H9 (cell line): ENCODE data around the gene SIX1. TPM values are rescaled to one million over a fixed set of nuclear protein-coding genes. Genes with fewer than 3 reads are reported as not detected.

Experiments used
- DNase-seq: peaks from one replicate; pipeline ENCODE4 v3.0.0-alpha.2; 2017
- H2AFZ ChIP-seq: one replicate; pipeline ENCODE4 v1.6.1; 2013; ENCODE audit warnings: mild to moderate bottlenecking, low read length, control low read depth, moderate library complexity
- H2AK5ac ChIP-seq: 2 replicates; pipeline ENCODE4 v1.6.1; 2013; ENCODE audit warnings: low read length, control low read depth, mixed read lengths; ENCODE audit not compliant: insufficient read length
- H2BK120ac ChIP-seq: one replicate; pipeline ENCODE4 v1.6.1; 2013; ENCODE audit warnings: low read depth, mild to moderate bottlenecking, low read length, control low read depth, inconsistent platforms; ENCODE audit not compliant: poor library complexity, severe bottlenecking
- H2BK12ac ChIP-seq: 2 replicates; pipeline ENCODE4 v1.6.1; 2013; ENCODE audit warnings: low read length, control low read depth, mixed read lengths, low read depth; ENCODE audit not compliant: insufficient read length
- H2BK15ac ChIP-seq: 2 replicates; pipeline ENCODE4 v1.6.1; 2013; ENCODE audit warnings: low read depth, low read length, control low read depth
- H2BK20ac ChIP-seq: one replicate; pipeline ENCODE4 v1.6.1; 2013; ENCODE audit warnings: low read depth, mild to moderate bottlenecking, low read length, control low read depth, inconsistent platforms; ENCODE audit not compliant: poor library complexity, severe bottlenecking
- H2BK5ac ChIP-seq: 2 replicates; pipeline ENCODE4 v1.6.1; 2013; ENCODE audit warnings: low read length, control low read depth, mixed read lengths; ENCODE audit not compliant: insufficient read length
- H3K14ac ChIP-seq: 2 replicates; pipeline ENCODE4 v1.6.1; 2013; ENCODE audit warnings: low read length, control low read depth; ENCODE audit not compliant: insufficient read depth
- H3K18ac ChIP-seq: 2 replicates; pipeline ENCODE4 v1.6.1; 2013; ENCODE audit warnings: low read depth, mild to moderate bottlenecking, mixed read lengths, low read length, control low read depth; ENCODE audit not compliant: insufficient read length
- H3K23ac ChIP-seq: 2 replicates; pipeline ENCODE4 v1.6.1; 2013; ENCODE audit warnings: low read length, control low read depth, mixed read lengths, low read depth; ENCODE audit not compliant: insufficient read length
- H3K23me2 ChIP-seq: 2 replicates; pipeline ENCODE4 v1.6.1; 2013; ENCODE audit warnings: low read depth, mild to moderate bottlenecking, mixed read lengths, low read length, control low read depth; ENCODE audit not compliant: insufficient read length, poor library complexity, severe bottlenecking
- H3K27ac ChIP-seq: 2 replicates; pipeline ENCODE4 v1.5.1; 2013; ENCODE audit warnings: low read length, control low read depth, mixed read lengths, low read depth; ENCODE audit not compliant: insufficient read length
- H3K27me3 ChIP-seq: 2 replicates; pipeline ENCODE4 v1.6.1; 2013; ENCODE audit warnings: low read length, control low read depth, inconsistent platforms; ENCODE audit not compliant: insufficient read depth
- H3K4ac ChIP-seq: 2 replicates; pipeline ENCODE4 v1.6.1; 2013; ENCODE audit warnings: low read depth, mild to moderate bottlenecking, control low read depth, inconsistent platforms, low read length, moderate library complexity
- H3K4me1 ChIP-seq: 2 replicates; pipeline ENCODE4 v1.6.1; 2013; ENCODE audit warnings: low read length, control low read depth, inconsistent platforms; ENCODE audit not compliant: insufficient read depth
- H3K4me2 ChIP-seq: 2 replicates; pipeline ENCODE4 v1.6.1; 2013; ENCODE audit warnings: low read length, control low read depth, mixed read lengths; ENCODE audit not compliant: insufficient read length, insufficient read depth
- H3K56ac ChIP-seq: 2 replicates; pipeline ENCODE4 v1.6.1; 2013; ENCODE audit warnings: low read depth, mild to moderate bottlenecking, mixed read lengths, low read length, control low read depth; ENCODE audit not compliant: insufficient read length
- H3K79me1 ChIP-seq: 2 replicates; pipeline ENCODE4 v1.6.1; 2013; ENCODE audit warnings: low read depth, mild to moderate bottlenecking, moderate library complexity, low read length, control low read depth, inconsistent platforms; ENCODE audit not compliant: insufficient read depth, poor library complexity, severe bottlenecking
- H3K79me2 ChIP-seq: 2 replicates; pipeline ENCODE4 v1.6.1; 2013; ENCODE audit warnings: low read length, control low read depth, inconsistent platforms; ENCODE audit not compliant: insufficient read depth
- H3K9ac ChIP-seq: 2 replicates; pipeline ENCODE4 v1.6.1; 2013; ENCODE audit warnings: low read length, control low read depth, mixed read lengths; ENCODE audit not compliant: insufficient read length; ENCODE audit errors: extremely low read depth
- H3K9me3 ChIP-seq: one replicate; pipeline ENCODE4 v1.6.1; 2013; ENCODE audit warnings: low read depth, low read length, inconsistent platforms; ENCODE audit not compliant: control insufficient read depth
- H3T11ph ChIP-seq: one replicate; pipeline ENCODE4 v1.6.1; 2013; ENCODE audit warnings: mild to moderate bottlenecking, low read length, control low read depth, inconsistent platforms
- H4K20me1 ChIP-seq: one replicate; pipeline ENCODE4 v1.6.1; 2013; ENCODE audit not compliant: control insufficient read depth, insufficient read length, insufficient read depth
- H4K5ac ChIP-seq: 2 replicates; pipeline ENCODE4 v1.6.1; 2013; ENCODE audit warnings: low read depth, mild to moderate bottlenecking, mixed read lengths, low read length, control low read depth; ENCODE audit not compliant: insufficient read length
- H4K8ac ChIP-seq: replicated peaks from 2 replicates; pipeline ENCODE4 v1.6.1; 2013; ENCODE audit warnings: low read length, control low read depth, mixed read lengths, low read depth; ENCODE audit not compliant: insufficient read length
- H4K91ac ChIP-seq: 2 replicates; pipeline ENCODE4 v1.6.1; 2013; ENCODE audit warnings: low read depth, mild to moderate bottlenecking, moderate library complexity, mixed read lengths, low read length, control low read depth; ENCODE audit not compliant: insufficient read length
- H3K27ac Mint-ChIP-seq, 3 experiments: 2 replicates in 2 of 3; 3 replicates in 1 of 3; pipeline ENCODE4 v1.8.0; 2020 to 2021; ENCODE audit warnings: mixed read lengths in 3 of 3, mild to moderate bottlenecking in 1 of 3, moderate library complexity in 1 of 3
- H3K27me3 Mint-ChIP-seq: 2 replicates; pipeline ENCODE4 v1.8.0; 2021; ENCODE audit warnings: low read depth, mild to moderate bottlenecking, moderate library complexity, mixed read lengths
- H3K36me3 Mint-ChIP-seq, 3 experiments: 2 replicates in 2 of 3; 3 replicates in 1 of 3; pipeline ENCODE4 v1.8.0; 2020 to 2021; ENCODE audit warnings: low read depth in 3 of 3, mixed read lengths in 3 of 3; ENCODE audit not compliant: insufficient read depth in 1 of 3
- H3K4me1 Mint-ChIP-seq, 2 experiments: 2 replicates each; pipeline ENCODE4 v1.8.0; 2020; ENCODE audit warnings: mixed read lengths in 2 of 2
- H3K4me3 Mint-ChIP-seq, 2 experiments: 2 replicates in 1 of 2; 3 replicates in 1 of 2; pipeline ENCODE4 v1.8.0; 2020 to 2021; ENCODE audit warnings: mild to moderate bottlenecking in 2 of 2, mixed read lengths in 2 of 2, moderate library complexity in 1 of 2
- H3K9me3 Mint-ChIP-seq, 2 experiments: 2 replicates in 1 of 2; 3 replicates in 1 of 2; pipeline ENCODE4 v1.8.0; 2020; ENCODE audit warnings: mild to moderate bottlenecking in 2 of 2, mixed read lengths in 2 of 2, moderate library complexity in 1 of 2
- WGBS: extraction: QIAGEN DNeasy Blood & Tissue Kit; methylation state at CpG from one replicate; pipeline ENCODE4 v1.1.7; 2013; ENCODE audit warnings: missing lambda C conversion rate, low lambda C conversion rate, mixed read lengths; ENCODE audit not compliant: insufficient read length; ENCODE audit errors: extremely low coverage; 5-methylcytosine and 5-hydroxymethylcytosine counted together
- total RNA-seq: library from RNA; stranded (reverse); gene quantifications from 2 replicates; pipeline ENCODE4 v1.2.1, GENCODE V29; 2021
- TF ChIP-seq, protein P1 (sequence below): fragments of 200-600 bp; sonication (generic); conservative IDR thresholded peaks from 3 replicates; pipeline ENCODE4 v1.8.0; 2021; ENCODE audit warnings: antibody characterized with exemption, mild to moderate bottlenecking

Gene SIX1
- total RNA-seq, 1 experiment from 2014 or later, result 0.17 TPM

DNA sequence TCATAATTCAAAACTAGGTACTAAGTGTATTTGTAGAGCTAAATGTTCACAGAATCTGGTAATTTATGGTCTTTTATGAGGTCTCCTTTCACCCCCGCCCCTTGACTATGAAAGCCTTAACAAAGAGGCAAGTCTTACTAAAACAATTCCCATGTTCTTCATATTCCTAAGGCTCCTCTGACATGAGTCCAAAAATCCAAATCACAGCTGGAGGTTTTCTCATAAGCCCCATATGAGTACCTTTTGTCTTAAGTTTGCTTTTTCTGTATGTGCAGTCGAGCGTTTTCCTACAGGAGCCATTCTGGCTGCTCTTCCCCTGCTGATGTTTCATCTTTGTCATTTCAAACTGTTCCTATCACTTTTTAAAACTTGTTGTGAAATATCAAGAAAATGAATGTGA lies 55.2 kb downstream of the SIX1 start:
- no peak overlapping the region for H2BK15ac ChIP-seq
- H4K91ac ChIP-seq, result no peak overlapping the region
- no peak overlapping the region for H2BK120ac ChIP-seq
- H3K18ac ChIP-seq, result no peak overlapping the region
- no peaks in the 10 kb centered on the region for H3K79me1 ChIP-seq
- Mint-ChIP-seq H3K36me3 (no peaks in the 10 kb centered on the region), H3K4me3 (no peak overlapping the region), H3K4me1 (peaks cover 0 to 5% of the 10 kb centered on the region in 2 experiments; a peak in 2 of 4 replicates), H3K9me3 (no peaks in the 10 kb centered on the region), H3K27ac (no peak overlapping the region; a peak in 1 of 7 replicates), H3K27me3 (no peaks in the 10 kb centered on the region)
- H4K5ac ChIP-seq, result no peak overlapping the region
- H2AFZ ChIP-seq, result no peak overlapping the region
- no peak overlapping the region for H3K23ac ChIP-seq
- H3K23me2 ChIP-seq, result no peaks in the 10 kb centered on the region
- no peak overlapping the region for H2BK12ac ChIP-seq
- no peaks in the 10 kb centered on the region for H4K20me1 ChIP-seq
- no peak overlapping the region for H3K9ac ChIP-seq
- H3K4me2 ChIP-seq, result no peak overlapping the region
- no peak for DNase-seq
- H4K8ac ChIP-seq, result no peak overlapping the region
- no peak overlapping the region for H2AK5ac ChIP-seq
- H3K4ac ChIP-seq, result no peak overlapping the region
- no CpG with 5 or more reads among the region's 3 CpGs for WGBS
- no peak overlapping the region for H3K27ac ChIP-seq
- H3K9me3 ChIP-seq, result no peaks in the 10 kb centered on the region
- H3K14ac ChIP-seq, result no peak overlapping the region
- no peaks in the 10 kb centered on the region for H3K27me3 ChIP-seq
- H3K56ac ChIP-seq, result no peak overlapping the region
- no peak overlapping the region for H2BK20ac ChIP-seq
- no peak overlapping the region for H3T11ph ChIP-seq
- no peaks in the 10 kb centered on the region for H3K4me1 ChIP-seq
- H3K79me2 ChIP-seq, result no peaks in the 10 kb centered on the region
- TF ChIP-seq, protein P1, sequence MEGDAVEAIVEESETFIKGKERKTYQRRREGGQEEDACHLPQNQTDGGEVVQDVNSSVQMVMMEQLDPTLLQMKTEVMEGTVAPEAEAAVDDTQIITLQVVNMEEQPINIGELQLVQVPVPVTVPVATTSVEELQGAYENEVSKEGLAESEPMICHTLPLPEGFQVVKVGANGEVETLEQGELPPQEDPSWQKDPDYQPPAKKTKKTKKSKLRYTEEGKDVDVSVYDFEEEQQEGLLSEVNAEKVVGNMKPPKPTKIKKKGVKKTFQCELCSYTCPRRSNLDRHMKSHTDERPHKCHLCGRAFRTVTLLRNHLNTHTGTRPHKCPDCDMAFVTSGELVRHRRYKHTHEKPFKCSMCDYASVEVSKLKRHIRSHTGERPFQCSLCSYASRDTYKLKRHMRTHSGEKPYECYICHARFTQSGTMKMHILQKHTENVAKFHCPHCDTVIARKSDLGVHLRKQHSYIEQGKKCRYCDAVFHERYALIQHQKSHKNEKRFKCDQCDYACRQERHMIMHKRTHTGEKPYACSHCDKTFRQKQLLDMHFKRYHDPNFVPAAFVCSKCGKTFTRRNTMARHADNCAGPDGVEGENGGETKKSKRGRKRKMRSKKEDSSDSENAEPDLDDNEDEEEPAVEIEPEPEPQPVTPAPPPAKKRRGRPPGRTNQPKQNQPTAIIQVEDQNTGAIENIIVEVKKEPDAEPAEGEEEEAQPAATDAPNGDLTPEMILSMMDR, result no peak
- H2BK5ac ChIP-seq, result no peak overlapping the region

Other genes starting within 250 kb of the SIX1 start
- 1.1 and 1.8 TPM in 2 replicates for gene C14orf39, start 163.4 kb downstream of the SIX1 start, total RNA-seq
- gene SIX6, start 140.3 kb downstream of the SIX1 start, total RNA-seq, result not detected in 2 replicates
- gene SIX4, start 74.9 kb upstream of the SIX1 start, total RNA-seq, result 26.5 and 28.9 TPM in 2 replicates
- 43.1 and 47.4 TPM in 2 replicates for gene MNAT1, start 85.3 kb upstream of the SIX1 start, total RNA-seq